ENCODE data around the gene UCP3. TPM values are rescaled to one million over a fixed set of nuclear protein-coding genes. Genes with fewer than 3 reads are reported as not detected.

UCP3 gene
- total and polyA plus RNA-seq, 10 of the 15 experiments (the other 5 are each of a cell fraction or from before 2014, with no cell fraction given) = 0.02 to 1.9 (median 0.94) TPM

DNA sequence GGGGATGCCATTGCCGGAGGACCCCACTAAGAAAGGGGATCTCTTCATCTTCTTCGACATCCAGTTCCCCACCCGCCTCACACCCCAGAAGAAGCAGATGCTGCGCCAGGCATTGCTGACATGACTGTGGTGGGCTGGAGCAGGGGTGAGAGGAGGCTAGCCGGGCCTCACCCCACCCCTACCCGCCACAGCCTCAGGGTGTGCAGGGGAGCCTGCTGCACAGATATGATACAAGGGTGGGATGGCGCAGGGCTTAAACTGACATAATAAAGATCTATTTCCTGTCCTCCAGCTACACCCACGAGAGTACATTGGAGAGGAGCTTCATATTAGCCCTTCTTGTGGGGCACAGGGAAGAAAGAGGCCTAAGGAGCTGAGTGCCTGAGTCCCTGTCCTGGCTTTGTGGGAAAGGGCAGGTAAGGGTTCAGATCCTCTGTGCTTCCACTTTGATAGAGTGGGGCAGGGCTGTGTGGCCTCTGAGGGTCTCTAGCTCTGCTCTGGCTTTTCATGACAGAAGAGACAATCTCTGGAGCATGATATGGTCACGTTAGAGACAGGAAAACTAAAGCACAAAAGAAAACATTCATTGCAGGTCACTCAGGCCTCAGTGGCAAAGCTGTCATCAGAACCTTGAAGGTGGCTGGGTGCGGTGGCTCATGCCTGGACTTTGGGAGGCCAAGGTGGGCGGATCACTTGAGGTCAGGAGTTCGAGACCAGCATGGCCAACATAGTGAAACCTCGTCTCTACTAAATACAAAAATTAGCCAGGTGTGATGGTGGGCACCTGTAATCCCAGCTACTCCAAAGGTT is 38.7 kb downstream of the UCP3 start:
- CTCF ChIA-PET = interaction anchor here (0.7 to 2.5 kb wide), 4 partner anchors 10 to 984 kb away, joined by 3 to 7 read pairs (median 4); no protein-coding TSS in a partner anchor
- Histone ChIP-seq H4K20me1 (ENCODE audit: control insufficient read depth, insufficient read depth) (no peaks in the 10 kb centered on the region), H3K4me2 (ENCODE audit: control insufficient read depth, insufficient read depth) (no peak overlapping the region), H3K9me3 (replicated peaks; ENCODE audit: control insufficient read depth, insufficient read depth, low read length) (no peaks in the 10 kb centered on the region), H3K4me1 (ENCODE audit: control insufficient read depth, insufficient read depth, low read length) (peaks cover 9% of the 10 kb centered on the region), H3K27ac (ENCODE audit: control insufficient read depth, insufficient read depth) (no peak overlapping the region), H2AFZ (ENCODE audit: control insufficient read depth, low read depth, low read length) (no peak overlapping the region), H3K79me2 (ENCODE audit: control insufficient read depth, insufficient read depth, low read length) (no peaks in the 10 kb centered on the region), H3K36me3 (ENCODE audit: control insufficient read depth in 2 of 2, insufficient read depth in 2 of 2, low read length in 1 of 2) (peaks cover 4 to 6% of the 10 kb centered on the region in 2 experiments; a peak in 3 of 4 replicates), H3K27me3 (replicated peaks in 1 of 2; ENCODE audit: control insufficient read depth in 2 of 2, insufficient read depth in 2 of 2, low read length in 1 of 2) (no peaks in the 10 kb centered on the region), H3K4me3 (no peak overlapping the region), H3K9ac (ENCODE audit: control insufficient read depth, insufficient read depth, low read length) (no peak overlapping the region)
- POLR2A ChIA-PET = interaction anchor here (0.5 to 2.8 kb wide), 2 partner anchors 10 to 216 kb away, joined by 3 to 16 read pairs; no protein-coding TSS in a partner anchor
- ATAC-seq (no peak), DNase-seq (ENCODE audit: low read depth, low spot score) (no peak), FAIRE-seq (no peak)
- SMC1A ChIA-PET (ENCODE audit: uncharacterized antibody, unreplicated experiment) = interaction anchor here (0.6 to 2.7 kb wide), 3 partner anchors 10 to 316 kb away, joined by 3 to 7 read pairs (median 3); no protein-coding TSS in a partner anchor
- 81% methylated on average over 13 of the region's 13 CpGs for WGBS (ENCODE audit: insufficient coverage, insufficient replicate concordance, low lambda C conversion rate, missing lambda C conversion rate)
- intact Hi-C loops (cut with micrococcal nuclease; ENCODE audit: unreplicated experiment) = loop anchor here (10.0 kb wide), 1 partner anchor 275 kb away; no protein-coding TSS in a partner anchor
- no TSS peak for BruUV-seq (replicated peaks)
- in situ Hi-C loops (cut with MboI) = no loop called here
- RAD21 ChIA-PET (ENCODE audit: unreplicated experiment) = interaction anchor here (0.7 kb wide), 1 partner anchor 119 kb away, joined by 3 read pairs; no protein-coding TSS in a partner anchor
- TF ChIP-seq POLR2A (IDR thresholded peaks at IDR 0.05; ENCODE audit: low read depth, low read length) (peak; percentile 28; the same call in 1 of the 2 replicates), ZNF24 (IDR thresholded peaks at IDR 0.05) (no peak)

DNA sequence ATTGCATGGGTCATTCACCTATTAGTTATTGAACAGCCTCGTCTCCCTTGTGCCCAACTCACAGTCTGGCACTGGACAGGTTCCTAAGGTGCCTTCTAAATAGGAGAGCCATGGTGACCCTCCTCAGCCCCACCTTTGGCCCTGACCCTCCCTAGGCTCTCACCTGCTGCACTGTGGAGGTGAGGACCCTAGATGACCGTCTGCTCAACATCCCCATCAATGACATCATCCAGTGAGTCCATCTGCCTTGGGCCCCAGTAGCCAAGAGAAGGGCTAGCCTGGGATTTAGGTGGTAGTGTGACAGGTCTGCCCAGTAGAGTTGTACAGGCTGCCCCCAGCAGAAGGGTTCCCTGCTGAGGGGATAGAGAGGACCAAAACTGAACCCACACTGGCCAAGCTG is 39.8 kb downstream of the UCP3 start:
- in situ Hi-C loops (cut with MboI) (no loop called here), intact Hi-C loops (cut with micrococcal nuclease; ENCODE audit: unreplicated experiment) (loop anchor here (10.0 kb wide), 1 partner anchor 276 kb away; no protein-coding TSS in a partner anchor)
- POLR2A ChIA-PET = interaction anchor here (2.6 to 2.8 kb wide), 2 partner anchors 11 kb away, joined by 10 to 16 read pairs; no protein-coding TSS in a partner anchor
- no TSS peak for BruUV-seq (replicated peaks)
- H3K79me2 ChIP-seq (ENCODE audit: control insufficient read depth, insufficient read depth, low read length) = no peaks in the 10 kb centered on the region
- H3K27ac ChIP-seq (ENCODE audit: control insufficient read depth, insufficient read depth) = no peak overlapping the region
- no peaks in the 10 kb centered on the region for H4K20me1 ChIP-seq (ENCODE audit: control insufficient read depth, insufficient read depth)
- no peak overlapping the region for H2AFZ ChIP-seq (ENCODE audit: control insufficient read depth, low read depth, low read length)
- CTCF ChIA-PET = interaction anchor here (1.2 to 2.5 kb wide), 2 partner anchors 35 to 287 kb away, joined by 3 to 7 read pairs; no protein-coding TSS in a partner anchor
- no peaks in the 10 kb centered on the region for H3K9me3 ChIP-seq (replicated peaks; ENCODE audit: control insufficient read depth, insufficient read depth, low read length)
- ATAC-seq = no peak
- RAD21 ChIA-PET (ENCODE audit: unreplicated experiment) = no interaction called here
- 46% methylated on average over 2 of the region's 2 CpGs for WGBS (ENCODE audit: insufficient coverage, insufficient replicate concordance, low lambda C conversion rate, missing lambda C conversion rate)
- FAIRE-seq = no peak
- H3K36me3 ChIP-seq (ENCODE audit: control insufficient read depth in 2 of 2, insufficient read depth in 2 of 2, low read length in 1 of 2) = no peaks in the 10 kb centered on the region
- peaks cover 4% of the 10 kb centered on the region for H3K4me1 ChIP-seq (ENCODE audit: control insufficient read depth, insufficient read depth, low read length)
- H3K4me3 ChIP-seq = no peak overlapping the region
- H3K4me2 ChIP-seq (ENCODE audit: control insufficient read depth, insufficient read depth) = no peak overlapping the region
- no peak for DNase-seq (ENCODE audit: low read depth, low spot score)
- no peak overlapping the region for H3K9ac ChIP-seq (ENCODE audit: control insufficient read depth, insufficient read depth, low read length)
- SMC1A ChIA-PET (ENCODE audit: uncharacterized antibody, unreplicated experiment) = no interaction called here
- 0 out of 2 replicates have a peak, but pooled peaks have one; percentile 20 for TF ChIP-seq POLR2A (IDR thresholded peaks at IDR 0.05; ENCODE audit: low read depth, low read length)
- TF ChIP-seq SREBF2 (IDR thresholded peaks at IDR 0.05; ENCODE audit: low read length) = no peak
- H3K27me3 ChIP-seq (replicated peaks in 1 of 2; ENCODE audit: control insufficient read depth in 2 of 2, insufficient read depth in 2 of 2, low read length in 1 of 2) = no peaks in the 10 kb centered on the region

Measured in GM12878 (cell line).